Measurements from ENCODE around the gene KLF12.

KLF12 gene

DNA sequence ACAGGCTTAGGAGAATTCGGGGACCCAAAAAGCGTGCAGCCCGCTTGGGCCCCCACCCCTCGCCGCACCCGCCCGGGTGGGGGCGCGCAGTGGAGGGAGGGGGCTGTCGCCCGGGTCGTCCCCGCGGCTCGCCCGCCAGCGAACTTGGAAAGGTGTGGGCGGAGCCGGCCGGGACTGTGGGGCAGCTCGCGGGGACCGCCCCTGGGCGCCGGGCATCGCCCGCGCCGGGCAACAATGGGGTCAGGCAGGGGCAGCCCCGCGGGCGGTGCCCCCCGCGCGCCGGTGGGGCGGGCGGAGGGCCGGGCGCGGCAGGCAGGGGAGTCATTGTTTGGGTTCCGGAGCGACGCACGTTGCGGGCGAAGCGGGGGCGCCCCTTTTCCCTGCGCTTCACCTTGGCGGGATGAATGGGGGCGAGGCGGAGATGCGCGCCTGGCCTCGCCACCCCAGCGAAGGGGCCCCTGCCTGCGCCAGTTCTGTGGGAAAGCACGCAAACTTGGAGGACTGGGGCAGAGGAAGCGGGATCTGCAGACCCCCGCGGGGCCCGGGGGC is 647 bp upstream of the KLF12 start:
- DNase-seq = peak; percentile 53

DNA sequence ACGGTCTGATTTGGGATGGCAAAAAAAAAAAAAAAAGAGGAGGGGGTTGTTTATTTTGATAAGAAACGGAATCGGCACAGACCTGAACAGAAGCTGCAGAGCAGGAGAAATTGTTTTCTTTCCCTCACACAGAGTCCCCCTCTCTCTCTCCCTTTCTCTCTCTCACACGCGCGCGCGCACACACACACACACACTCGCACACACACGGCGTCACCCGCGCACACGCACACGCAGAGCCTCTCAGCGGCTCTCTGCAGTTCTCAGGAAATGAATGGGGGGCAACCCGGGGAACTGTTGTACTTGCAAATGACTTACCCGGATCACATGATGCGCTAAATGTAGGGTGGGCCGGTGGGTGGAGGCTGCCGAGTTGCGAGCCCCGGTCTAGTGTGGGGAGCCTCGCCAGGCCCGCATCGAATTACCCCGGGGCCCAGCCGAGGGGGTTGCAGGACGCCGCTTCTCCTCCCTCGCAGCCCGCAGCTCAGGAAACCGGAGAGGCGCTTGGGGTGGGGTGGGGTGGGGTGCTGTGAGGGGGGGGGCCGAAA is 475 bp downstream of the KLF12 start:
- peak; percentile 66 for DNase-seq

DNA sequence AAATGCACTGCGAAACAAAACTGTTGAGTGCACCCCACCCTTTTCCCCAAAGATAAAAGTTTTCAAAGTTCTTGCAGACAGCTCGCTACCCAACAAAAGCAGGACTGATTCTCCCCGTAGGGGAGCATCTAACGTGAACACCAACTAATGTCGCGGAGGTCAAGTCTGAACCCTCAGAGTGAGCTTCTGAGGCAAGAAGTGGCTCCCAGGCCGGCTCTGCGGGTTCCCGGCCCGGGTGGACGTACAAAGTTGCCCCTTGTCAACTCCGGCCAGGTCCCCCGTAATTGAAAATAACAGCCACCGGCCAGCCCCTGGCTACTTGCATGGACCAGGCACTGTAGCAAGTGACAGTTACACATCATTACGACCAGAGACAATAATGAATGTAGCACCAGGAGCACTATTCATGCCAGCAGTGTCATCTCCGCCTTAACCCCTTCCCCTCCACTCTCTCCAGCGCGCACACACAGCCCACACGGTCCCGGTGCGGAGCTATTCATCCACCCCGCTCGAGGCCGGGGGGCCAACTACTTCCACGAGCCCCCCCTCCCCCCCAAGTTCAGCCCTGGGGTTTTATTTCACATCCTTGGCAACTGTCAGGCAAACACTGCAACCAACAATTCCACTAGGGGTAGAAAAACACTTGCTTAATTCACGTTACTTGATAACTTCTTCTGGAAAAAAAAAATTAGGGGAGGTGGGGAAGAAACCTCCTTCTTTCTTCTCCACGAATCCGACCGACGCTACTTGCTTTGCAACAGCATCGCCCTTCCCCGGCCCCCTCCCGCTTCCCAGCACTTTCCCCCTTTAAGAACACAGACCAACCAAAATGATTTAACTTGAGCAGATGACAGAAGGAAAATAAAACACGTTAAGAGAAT is 1.2 kb downstream of the KLF12 start:
- no peak for DNase-seq

DNA sequence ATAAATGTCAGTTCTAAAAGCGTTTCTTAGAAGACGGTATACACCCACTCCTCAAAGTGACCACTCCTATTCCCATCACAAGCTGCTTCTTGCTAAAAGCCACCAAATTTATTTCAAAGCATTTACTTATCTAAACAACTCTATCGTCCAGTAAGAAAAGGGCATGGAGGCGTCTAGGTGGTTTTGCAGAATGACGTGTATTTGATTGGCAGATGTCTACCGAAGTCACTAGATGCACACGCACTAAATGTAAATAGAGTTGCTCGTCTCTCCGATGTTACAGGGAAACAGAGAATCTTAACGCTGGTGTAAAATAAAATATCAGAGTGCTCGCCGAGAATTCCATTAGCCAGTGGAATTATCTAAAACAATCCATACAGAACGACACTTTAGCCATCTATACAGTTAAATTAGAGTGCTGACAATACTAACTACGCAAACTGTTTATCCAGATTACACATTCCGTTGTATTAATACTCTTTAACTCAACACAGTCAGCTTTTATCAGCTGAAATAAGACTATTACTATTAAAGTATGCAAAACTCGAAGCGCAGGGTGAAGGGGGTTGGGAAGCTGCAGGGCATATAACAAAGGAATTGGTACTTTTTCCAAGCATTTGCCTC is 1.9 kb downstream of the KLF12 start:
- no peak for DNase-seq

DNA sequence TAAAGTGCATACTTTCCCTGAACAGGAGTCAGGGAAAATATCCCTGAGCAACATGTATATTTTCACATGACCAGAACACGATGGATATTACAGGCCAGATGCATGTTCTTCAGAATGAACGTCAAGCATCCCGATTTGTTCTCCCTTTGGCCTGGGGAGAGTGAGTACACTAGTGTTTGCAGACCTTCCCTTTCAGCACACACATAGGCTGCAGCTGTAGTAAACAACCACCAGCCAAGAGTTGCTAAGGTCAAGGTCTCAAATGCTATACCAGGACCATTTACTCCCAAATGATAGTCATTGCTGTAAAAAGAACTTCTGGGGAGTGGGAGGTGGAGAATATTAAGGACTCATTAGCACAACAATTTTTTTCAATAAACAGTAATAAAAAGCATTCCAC is 3.0 kb downstream of the KLF12 start:
- DNase-seq = no peak

DNA sequence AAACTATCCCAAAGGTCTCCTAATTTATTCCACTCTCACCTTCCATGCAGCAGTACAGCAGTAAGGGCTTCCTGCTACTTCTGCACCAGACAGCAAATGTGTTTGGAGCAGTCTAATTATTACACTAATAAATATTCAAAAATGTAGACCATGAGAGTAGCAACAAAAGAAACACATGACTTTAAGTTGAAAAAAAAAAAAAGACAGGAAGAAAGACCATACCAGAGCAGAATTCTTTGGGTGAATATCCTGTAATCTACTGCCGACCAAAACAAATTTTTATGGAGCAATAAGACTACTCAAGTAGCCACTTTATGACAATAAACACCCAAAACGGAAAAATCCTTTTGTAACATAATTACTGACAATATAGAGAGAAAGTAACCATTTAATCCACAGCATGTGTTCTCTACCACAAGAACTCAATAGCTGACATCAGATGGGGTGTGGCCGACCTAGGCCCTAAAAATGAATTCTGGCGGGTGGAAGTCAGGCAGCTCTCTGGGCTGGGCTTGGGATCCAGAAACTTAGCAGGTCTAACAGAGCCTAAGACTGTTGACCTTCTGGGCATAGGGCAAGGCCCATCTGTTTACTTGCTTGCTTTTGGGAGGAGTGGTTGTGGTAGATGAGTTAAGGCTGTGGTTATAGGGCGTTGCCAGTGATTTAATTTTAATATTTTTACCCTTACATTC is 4.6 kb downstream of the KLF12 start:
- no peak for DNase-seq

DNA sequence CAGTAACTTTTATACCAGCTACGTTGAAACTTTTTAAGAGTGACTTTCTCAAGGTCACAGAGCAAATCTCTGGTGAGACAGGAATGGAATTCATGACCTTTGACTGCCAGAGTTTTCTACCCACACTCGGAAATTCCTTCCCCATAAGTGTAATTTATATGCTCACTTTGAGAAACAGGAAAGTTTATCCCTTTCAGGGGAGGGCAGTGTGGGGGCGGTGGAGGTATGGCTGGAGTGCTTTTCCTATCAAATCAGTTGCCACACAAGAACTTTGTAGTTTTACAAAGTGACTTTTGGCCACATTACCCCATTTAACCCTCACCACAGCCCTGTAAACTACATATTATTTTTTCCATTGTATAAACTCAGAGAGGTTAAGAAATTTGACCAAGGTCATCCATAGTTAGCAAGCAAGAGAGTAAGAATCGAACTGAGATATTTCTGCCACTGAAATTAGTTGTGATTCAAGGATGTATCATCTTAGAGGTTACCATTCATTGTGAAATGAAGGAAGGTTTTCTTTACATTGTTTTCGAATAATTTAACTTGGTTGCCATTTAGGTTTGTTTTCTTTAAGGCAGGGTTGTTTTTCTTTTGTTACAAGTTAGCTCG is 5.9 kb downstream of the KLF12 start:
- DNase-seq = no peak

DNA sequence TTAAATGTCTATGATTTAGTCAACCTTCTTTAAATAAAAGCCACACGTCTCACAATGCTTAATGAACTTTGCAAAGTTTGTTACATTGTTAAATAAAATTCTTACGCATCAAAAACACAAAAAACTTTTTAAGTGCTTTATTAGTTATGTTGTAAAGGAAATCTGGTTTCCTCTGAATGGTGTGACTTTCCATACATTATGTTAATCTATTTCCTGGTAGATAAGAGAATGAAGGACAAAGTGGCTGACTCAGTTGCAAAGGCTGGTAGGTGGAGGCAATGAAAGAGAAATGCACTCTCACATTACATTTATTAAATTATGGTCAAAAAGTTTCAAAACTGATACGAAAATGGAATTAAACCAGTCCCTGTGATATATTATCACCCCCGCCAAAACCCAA is 15.9 kb downstream of the KLF12 start:
- DNase-seq = no peak

DNA sequence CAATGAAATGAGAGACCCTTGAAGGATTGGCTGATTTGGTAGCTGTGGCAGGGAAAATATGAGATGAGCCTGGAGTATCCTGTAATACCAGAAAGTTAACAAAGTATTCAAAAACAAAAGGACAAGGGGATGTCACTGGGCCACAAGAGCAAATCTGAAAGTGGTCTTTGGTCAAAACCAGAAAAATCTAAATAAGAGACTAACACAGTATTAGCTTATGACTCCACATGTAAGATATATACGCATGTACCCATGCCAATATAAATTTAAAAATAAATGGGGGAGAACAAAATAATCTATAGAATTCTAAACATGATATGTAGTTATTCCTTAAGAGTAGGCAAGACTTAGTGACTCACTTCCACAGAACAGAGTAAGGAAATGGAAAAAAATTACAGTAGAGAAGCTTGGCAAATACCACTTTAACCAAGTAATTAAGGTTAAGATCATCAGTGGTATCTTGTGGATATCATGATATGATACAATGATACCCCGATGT is 16.9 kb downstream of the KLF12 start:
- DNase-seq = no peak

DNA sequence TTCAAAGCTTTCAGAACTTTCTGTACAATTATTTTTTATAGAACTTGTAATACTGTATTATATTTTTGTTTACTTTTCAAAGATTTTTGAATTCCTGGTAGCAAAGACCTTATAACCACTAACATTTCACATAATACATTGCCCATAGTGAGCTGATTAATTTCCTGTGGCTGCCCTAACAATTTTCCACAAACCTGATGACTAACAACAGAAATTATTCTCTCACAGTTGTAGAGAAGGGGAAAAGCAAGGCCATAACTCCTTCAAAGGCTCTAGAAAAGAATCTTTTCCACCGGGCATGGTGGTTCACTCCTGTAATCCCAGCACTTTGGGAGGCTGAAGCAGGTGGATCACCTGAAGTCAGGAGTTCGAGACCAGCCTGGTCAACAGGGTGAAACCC is 19.1 kb downstream of the KLF12 start:
- peak; percentile 54 for DNase-seq

DNA sequence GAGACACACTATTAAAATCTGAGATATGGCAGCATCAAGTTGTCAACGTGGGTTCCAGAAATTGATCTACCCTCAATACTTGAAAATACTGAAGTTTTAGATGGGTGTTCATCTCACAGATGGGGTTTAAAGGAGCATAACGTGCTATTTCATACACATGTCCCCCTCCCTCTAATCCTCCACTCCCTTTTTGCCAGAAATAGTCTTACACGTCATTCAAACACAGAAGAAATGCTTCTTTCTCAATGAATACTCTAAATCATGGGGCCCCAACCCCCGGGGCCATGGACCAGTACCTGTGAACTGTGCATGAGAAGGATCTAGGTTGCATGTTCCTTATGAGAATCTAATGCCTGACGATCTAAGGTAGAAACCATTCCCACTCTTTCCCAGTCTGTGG is 19.6 kb downstream of the KLF12 start:
- no peak for DNase-seq

DNA sequence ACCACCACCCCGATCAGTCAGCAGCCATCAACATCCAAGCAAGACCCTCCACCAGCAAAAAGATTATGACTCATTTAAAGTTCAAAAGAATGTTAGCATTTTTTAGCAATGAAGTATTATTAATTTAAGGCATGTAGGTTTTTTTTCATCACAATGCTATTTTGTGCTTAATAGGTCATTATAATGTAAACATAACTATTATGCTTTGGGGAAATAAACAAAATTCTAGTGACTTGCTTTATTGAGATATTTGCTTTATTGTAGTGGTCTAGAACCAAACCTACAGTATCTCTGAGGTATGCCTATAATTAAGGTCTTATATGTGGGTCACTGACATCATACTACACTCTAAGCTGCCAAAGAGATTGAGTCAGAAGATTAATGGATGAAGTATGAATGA is 20.0 kb downstream of the KLF12 start:
- DNase-seq = peak; percentile 34

DNA sequence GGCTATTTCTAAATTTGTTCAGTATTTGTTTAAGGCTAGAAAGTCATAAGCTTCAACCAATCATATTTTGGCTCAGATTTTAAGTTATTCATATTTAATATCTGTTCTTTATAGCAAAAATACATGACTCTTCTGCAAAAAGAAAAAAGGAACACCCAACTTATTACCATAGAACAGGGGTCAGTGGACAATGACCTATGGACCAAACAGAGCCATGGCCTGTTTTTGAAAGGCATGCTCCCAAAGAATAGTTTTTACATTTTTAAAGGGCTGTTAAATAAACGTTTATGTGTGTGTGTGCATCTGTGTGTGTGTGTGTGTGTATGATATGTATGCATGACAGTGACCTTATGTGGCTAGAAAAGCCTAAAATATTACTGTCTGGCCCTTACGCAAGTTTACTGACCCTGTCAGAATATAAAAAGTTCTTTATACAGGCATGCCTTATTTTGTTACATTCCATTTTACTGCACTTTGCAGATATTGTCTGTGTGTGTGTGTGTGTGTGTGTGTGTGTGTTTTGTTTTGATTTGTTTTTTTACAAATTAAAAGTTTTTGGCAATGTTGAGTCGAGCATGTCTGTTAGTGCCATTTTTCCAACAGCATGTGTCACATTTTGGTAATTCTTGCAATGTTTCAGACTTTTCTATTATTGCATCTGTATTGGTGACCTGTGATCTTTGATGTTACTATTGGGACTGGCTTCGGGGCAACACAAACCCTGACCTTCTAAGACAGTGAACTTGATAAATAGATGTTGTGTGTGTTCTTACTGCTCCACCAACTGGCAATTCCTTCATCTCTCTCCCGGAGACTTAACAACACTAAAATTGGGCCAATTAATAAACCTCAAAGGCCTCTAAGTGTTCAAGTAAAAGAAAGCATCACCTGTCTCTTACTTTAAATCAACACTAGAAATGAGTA is 22.0 kb downstream of the KLF12 start:
- DNase-seq = no peak

DNA sequence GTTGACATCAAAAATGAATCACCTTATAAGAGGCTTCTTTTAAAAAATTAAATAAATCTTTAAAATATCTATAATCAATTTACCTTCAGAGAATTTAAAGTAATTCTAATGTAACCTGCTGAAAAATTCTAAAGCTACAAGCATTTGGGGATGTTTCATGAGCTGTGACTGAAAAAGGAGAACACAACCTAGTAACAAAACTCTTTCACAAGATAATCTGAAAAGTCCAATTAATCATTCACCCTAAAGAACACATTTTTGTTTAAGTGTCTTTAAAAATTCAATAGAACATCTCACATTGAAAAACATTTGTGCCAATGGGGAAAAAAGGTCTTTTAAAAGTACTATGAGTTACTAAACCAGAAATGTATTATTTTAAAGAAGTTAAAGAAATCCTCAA is 22.8 kb downstream of the KLF12 start:
- DNase-seq = no peak

DNA sequence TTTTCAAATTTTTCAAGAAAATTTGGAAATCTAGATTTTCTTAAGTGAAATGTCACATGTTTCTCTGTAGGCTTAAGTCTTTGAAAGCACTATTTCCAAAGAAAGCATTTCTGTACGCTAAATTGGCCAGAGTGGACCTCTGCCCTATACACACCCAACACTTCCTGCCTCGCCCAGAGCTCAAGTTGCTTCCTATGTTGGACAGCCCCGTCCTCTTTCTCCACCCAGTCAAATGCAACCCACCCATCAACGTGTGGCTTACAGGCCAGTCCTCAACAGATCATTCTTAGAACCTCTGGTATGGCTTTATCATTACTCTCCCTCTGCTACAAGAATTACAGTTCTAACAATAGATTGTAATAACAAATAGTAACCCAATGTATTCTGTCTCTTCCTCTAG is 24.2 kb downstream of the KLF12 start:
- DNase-seq = no peak

DNA sequence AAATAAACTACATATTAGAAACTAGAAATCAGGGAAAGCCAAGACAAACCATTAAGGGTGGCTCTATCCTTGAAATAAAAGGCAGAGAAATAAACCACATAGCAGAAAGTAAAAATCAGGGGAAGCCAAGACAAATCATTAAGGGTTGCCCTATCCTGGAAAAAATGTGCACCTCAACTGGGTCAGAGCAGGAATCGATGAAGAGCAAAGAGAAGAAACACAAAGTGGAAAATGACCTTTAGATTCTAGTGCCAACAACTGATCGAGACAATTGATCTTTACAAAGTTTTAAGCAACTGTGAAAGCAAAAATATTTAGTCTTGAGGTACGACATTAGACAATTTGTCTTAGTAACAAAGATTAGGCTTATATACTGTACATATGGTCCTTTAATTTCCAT is 26.6 kb downstream of the KLF12 start:
- no peak for DNase-seq

DNA sequence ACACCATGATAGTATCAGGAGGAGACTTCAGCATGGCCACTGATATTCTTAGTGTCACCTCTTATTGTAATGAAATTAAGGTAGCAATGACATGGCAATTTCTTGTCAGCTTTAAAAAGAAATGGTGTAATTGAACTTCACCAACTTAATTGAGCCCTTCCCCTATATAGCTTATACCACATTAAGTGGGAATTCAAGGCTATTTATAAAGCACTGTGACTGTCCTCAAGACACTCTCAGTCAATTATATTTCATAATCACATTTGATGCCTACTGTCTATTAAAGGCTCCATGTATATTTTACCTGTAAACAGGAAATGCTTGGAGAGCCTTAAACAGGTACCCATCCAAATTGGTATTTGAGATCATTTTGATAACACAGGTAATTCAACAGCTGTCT is 28.3 kb downstream of the KLF12 start:
- no peak for DNase-seq

DNA sequence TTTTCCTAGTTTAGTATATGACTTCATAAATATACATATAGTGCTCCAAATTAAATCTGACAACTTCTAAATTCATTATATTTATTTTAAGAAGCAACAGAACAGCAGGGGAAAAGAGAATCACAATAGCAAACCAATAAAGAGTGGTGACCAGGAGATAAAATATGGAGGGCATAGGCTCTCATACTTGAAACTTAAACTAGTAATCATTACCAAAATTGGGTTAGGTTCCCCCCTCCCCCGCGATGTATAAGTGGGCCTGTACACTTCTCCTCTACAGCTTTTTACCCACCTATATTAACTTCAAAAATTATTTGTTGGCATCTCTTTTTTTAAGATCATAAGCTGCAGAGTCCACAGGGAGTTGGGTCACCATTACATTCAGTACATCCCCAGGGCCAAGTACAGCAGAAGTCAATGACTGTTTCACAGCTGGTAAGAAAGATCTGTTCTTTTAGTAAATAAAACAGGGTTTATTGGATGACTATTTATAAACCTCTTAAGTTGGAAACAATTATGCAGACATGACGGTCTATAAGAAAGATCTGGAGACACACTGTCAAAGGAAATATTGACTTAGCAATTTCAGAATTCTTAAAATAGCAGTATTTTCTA is 29.4 kb downstream of the KLF12 start:
- no peak for DNase-seq

DNA sequence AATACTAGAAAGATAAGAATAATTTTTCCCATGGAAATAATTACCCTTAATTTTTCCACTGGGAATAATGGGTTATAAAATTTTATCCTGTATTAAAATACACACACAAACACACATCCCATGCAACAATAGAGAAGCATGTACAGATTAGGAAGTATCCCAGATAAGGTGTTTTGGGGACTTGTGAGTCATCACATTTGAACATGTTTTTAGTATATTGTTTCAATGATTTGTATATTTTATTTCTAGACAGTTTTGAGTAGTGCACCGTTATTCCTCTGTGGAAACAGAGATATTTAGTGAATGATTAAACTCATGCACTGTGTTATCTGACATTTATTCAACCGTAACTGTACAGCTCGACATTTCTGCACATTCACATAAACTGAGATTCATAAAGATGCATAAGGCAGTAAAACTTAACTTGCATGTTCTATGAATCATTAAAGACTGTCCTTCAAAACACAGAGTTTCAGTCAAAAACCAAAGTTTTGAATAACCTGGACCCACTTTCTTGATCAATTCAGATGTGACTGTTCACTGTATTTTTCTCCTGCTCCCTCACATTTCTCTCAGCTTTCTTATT is 30.1 kb downstream of the KLF12 start:
- peak; percentile 4 for DNase-seq

DNA sequence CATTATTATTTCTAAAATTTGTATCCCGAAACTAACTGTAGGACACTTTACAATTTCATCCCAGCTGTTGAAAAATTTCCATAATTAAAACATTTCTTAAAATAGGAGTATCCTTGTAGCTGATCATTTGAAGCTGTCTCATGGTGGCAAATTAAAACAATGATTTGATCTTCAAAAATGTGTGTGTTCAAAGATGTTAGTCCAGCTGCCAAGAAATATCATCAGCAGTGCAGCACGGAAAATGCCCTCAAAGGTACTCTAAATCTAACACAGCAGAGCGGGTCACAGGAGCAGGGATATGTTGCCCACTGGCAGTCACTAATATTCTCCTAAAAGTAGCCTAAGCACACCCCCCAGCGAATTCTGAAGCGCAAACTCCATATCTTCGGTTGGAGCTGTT is 31.0 kb downstream of the KLF12 start:
- DNase-seq = no peak

DNA sequence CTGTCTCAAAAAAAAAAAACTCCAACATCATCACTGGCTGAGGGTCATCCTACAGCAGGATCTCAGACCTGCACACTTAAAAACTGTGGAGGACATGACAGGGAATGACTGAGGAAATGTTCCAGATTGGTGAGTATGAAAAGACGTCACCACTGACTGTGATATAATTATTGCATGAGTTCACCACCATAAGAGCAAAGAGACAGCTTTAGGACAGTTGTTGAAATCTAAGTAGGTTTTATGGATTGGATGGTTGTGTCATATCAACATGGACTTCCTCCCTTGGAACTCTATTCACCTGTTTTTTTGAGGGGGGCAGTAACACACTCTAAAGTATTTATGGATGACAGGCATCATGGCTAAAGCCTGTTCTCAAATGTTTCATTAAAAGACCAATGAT is 31.5 kb downstream of the KLF12 start:
- no peak for DNase-seq

Data from NCI-H226 (cell line).